CD1c-positive myeloid dendritic cell (primary cell): ENCODE measurements around the gene BDNF.
A peak's percentile ranks its signal among the peaks of the same experiment; 100 is the strongest.
"Not testable (repeated sequence)": the region's sequence is repeated elsewhere in the genome, so short reads cannot be mapped to it uniquely, and the experiment has no call there.

Source experiments
- DNase-seq: peaks from one replicate; pipeline ENCODE4 v3.0.0-alpha.2; 2016; ENCODE audit errors: extremely low spot score

Gene BDNF

GRCh38 chr11:27700351-27701301 lies at the start of gene BDNF:
TSS of gene BDNF (minus strand) at chr11:27700455. CDS start at chr11:27658564, 41,891 bp downstream.
- no peak for DNase-seq

- DNase-seq: no peak
Measured at GRCh38 chr11:27740362-27741013, 40.2 kb upstream of the BDNF start.

GRCh38 chr11:27735281-27735680 lies 35.0 kb upstream of the BDNF start:
- DNase-seq: no peak

DNA sequence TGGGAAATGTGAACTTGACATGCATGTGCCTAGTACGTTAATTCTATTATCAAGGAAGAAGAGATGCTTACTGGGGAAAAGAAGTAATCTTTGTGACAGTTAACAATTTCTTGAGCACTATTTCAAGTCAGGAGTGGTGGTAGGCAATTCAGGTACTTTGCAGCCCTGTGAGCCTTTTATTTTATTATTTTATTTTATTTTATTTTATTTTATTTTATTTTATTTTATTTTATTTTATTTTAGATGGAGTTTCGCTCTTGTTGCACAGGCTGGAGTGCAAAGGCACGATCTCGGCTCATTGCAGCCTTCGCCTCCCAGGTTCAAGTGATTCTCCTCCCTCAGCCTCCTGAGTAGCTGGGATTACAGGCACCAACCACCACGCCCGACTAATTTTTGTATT lies 31.5 kb upstream of the BDNF start:
- not testable (repeated sequence) for DNase-seq

DNA sequence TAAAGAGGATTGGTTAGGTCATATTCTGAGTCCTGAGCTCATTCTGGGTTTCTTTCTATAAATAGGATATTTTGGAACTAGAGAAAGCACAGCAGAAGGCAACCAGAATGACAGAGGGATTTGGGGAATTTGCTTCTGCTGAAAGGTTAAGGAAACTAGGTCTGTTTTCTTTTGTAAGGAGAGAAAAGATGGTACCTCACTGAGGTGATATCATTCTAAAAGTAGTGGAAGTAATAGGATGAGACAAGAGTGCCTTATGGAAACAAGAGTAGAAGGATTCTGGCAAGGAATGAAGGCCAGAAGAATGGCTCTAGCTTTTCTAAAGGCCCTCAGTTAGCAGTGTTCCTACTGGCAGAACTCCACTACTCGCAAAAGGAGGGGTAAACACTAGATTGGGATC lies 26.7 kb upstream of the BDNF start:
- no peak for DNase-seq

- no peak for DNase-seq
Measured at GRCh38 chr11:27723687-27724086, 23.4 kb upstream of the BDNF start.

DNA sequence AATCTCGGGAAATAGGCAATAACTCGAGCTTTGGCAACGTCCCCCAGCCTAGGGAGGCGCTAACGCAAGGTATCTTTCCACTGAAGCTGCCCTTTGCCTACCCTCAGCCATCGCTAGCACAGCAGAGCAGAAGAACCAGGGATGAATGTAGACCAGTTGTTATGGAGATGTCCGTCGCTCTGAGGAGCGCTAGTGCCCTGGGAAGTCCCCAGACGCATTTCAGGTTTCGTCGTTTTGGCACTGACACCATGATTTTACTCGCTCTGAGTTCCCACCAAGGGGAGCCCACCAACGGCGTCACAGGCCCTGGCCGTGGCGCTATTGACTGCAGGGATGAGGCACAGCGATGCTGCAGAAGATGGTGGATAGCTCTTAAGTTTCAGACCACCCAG lies 22.7 kb upstream of the BDNF start:
- no peak for DNase-seq

DNA sequence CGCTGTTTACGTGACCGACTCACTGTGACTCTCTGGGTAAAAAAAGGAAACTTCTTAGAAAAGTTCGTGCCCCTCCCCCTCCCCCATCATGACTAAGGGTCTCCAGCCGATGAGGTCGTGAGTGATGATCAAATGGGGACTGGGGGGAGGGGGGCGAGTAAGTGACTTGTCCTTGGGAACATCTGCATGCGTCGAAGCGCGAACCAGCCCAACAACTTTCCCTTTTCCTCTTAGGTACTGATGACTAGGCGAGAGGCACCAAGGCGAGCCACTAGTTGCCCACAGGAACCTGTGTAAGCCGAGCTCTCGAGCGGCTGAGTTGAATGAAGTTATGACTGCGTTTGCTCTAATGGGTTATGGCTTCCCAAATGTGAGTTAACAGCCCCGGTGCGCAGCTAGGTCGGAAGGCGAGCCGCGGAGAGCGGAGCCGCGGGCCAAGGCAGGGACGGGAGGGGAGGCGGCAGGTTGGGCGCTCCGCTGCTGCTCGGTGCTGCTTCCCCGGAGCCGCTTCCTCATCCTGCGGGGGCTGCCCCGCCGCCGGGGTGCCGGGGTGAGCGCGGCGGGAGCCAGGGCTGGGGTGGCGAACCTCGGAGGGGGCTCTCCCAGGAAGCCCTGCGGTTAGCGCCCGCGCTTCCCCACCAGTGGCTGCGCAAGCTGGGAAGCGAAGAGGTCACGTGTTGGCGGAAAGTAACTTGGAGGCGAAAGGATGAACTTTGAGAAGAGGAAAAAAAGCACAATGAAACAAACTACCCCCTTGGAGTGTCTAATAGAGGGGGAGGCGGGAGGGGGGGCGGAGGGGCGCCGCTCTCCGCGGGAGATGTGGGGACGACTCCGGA lies 22.1 kb upstream of the BDNF start:
- DNase-seq: no peak

DNA sequence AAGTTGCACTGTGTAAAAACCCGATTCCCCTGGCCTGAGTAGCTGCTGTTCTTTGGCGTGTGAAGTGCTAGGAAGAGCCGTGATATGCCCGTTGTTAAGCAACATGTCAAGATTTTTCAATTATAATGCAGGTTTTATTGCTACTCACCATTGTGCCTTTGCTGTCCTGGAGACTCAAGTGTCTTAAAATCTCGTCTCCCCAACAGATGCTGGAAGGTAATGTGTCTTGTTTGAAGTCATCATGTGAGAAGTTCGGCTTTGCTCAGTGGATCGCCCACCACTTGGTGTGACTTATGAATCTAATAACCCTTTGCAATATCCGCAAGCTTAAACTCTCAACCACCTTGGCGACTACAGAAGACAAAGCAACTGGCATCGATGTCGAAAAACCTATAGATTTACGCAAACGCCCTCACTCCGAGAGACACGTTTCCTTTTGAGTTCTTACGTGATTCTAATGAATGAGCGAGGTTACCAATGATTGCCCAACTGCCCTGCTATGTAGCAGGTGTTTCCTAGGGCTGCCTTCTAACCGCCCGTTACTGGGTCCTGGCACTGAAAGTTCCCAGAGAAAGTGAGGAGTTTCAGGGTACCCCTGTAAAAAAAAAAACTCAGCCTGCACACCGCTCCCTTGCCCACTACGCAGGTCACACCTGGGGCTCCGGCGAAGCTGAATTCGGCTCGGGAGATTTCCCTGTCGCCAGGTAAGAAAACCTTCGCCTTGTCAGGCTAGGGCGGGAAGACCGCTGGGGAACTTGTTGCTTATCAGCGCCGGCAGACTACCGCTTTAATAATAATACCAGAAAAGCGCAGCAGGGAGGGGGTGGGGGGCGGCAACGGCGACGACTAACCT lies 21.2 kb upstream of the BDNF start:
- no peak for DNase-seq

GRCh38 chr11:27720277-27720830 lies 20.1 kb upstream of the BDNF start:
- peak; percentile 7 for DNase-seq

GRCh38 chr11:27719546-27719925 lies 19.3 kb upstream of the BDNF start:
- DNase-seq: no peak

DNA sequence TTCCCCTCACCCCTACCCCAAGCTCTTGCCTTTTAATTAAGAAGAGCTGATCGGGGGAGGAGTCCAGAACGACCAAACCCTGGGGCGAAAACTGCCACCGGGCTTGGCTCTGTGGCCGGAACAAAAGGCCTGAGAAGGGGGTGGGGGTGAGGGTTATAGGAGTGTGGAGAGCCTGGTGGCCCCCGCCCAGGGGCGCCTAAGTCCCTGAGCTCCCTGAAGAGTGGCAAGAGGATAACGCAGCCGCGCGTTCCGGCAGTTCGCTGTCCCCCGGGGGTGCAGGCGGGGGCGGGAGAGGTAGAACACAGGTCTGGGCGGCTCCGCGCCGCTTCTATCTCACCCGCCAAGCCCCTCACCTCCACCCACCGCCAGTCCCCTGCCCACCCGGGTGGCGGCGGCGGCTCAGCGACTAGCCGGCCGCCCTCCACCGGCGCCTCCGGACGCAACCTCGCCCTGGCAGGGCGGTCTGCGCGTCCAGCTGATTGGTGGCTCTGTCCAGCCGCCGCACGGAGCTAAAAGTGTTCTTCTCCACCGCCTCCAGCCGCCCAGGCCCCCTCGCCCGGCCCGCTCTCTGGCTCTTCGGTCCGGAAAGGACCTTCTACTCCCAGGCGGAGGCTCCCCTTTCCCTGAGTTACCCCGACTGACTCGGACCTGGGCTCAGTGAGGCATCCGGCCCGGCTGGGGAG lies 18.7 kb upstream of the BDNF start:
- no peak for DNase-seq

DNA sequence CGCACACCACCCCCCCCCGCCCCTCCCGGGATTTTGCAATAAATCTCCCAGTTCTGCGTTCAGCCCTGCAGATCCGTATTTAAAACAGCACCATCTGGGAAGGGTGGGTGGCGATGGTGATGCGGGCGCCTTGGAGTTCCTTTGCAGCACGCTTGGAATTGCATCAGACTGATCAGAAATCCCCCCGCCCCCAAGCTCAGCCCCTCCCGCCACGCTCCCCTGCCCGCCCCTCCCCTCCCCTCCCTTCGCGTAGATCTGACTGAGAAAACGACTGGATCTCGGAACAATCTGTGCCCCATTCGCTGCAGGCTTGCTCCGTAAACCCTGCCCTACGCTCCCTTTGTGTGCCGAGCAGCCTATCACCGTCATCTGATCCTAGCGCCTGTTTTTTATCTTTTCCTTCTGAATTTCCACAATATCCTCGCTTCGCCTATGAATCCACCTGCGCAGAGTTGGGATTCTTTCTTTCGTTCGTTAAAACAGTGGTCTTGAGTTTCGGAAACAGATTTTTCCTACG lies 18.1 kb upstream of the BDNF start:
- no peak for DNase-seq

- no peak for DNase-seq
Measured at GRCh38 chr11:27717801-27718229, 17.6 kb upstream of the BDNF start.

DNA sequence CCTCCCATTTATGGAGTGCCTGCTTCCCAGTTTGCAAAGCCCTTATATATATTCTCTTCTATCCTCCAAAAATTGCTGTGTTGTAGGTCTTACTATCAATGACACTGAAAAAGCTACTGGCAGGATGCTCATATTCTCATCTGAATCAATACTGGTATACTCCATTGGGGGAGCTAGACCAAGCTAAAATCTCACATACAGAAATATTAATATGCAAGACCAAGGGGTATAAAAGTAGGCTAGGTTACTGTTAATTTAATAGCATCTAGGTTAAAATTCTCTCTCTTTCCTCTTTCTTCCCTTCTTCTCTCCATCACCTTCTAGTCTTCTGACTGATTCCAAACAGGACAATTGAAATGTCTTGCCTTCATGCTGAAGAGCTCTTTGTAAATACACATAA lies 17.1 kb upstream of the BDNF start:
- no peak for DNase-seq

DNA sequence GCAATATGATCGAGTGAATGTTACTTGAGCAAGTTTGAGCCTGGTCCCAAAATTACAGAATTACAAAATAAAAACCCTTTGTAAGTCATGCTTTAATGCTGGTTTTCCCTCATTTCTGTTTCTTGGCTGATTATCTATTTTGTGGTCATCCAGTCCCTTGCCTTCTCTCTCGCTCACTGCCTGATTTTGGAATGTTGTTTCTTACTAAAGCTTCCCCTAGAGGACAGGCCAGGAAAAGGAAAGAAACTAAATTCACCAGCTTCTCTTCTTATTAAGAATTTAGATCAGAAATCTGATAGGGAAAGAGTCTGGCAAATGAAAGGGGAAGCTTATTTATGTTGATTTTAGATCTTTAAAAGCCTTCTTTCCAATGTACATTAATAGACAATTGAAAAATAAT lies 16.6 kb upstream of the BDNF start:
- no peak for DNase-seq

GRCh38 chr11:27716216-27716615 lies 16.0 kb upstream of the BDNF start:
- DNase-seq: no peak

GRCh38 chr11:27711725-27712124 lies 11.5 kb upstream of the BDNF start:
- no peak for DNase-seq

GRCh38 chr11:27710536-27710935 lies 10.3 kb upstream of the BDNF start:
- no peak for DNase-seq

DNA sequence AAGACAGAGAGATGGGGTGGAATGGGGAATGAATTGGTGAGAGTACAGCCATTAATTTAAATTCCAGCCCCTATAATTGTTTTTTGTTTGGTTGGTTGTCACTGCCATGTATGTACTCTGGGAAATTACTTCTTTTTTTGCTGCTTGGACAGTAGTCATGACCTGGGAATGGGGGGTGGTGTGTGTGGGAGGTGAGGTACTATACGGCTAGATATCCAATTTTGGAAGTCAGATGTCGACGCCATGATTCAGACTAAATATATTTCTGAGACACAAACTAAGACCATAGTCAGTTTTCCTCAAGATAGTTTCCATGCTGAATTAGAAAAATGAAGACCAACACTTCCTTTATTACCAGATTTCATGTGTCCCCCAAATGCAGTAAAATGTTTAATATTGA lies 7.4 kb upstream of the BDNF start:
- DNase-seq: no peak
